Renal pelvis (tissue), 4 donors: ENCODE measurements around the gene SEZ6L. TPM values are rescaled to one million over a fixed set of nuclear protein-coding genes. Genes with fewer than 3 reads are reported as not detected.

ENCODE experiments used
- DNase-seq: peaks from one replicate; pipeline ENCODE4 v3.0.0-alpha.2; 2013
- polyA plus RNA-seq, 3 donors: library from polyadenylated mRNA; unstranded; fragments of 120-200 nt; gene quantifications; one replicate each; pipeline ENCODE4 v1.2.1, GENCODE V29; 2013; ENCODE audit not compliant: insufficient read length in 3 of 3

Gene SEZ6L
- polyA plus RNA-seq, 3 donors = 0.06 to 0.30 (median 0.26) TPM

DNA sequence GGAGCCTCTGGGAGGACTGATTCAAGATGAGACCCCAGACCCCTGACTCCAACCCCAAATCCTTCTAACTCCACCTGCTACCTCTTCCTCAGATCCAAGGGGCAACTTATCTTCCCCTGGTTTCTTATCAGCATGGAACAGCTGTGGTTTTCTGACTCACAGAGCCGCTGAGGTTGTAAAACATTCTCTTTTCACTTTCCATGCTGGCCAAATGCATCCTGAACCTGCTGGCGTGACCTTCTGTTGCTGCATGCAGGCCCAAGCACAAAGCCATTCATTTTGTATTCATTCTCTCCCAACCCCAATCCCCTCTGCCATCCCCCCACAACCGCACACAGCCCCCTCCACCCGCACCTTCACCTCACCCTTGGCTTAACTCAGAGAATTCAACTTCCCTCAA, 70.3 kb downstream of the SEZ6L start:
- no peak for DNase-seq

DNA sequence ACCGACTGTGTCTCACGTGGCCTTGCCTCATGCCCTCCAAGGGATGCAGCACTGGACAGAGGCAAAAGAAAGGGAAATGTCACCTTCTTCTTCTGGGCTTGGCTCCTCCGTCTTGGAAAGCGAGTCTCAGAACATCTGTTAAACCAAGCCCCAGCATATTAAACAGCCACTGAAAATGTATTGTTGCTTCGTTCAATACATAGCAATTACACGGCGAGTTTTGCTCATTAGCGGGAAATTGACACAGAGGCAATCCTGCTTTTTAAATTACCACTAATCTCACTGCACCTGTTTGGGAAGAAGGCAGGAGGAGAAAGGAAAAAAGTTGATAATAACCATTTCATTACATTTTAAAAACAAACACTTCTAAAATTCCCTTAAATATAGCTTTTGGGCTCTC, 72.1 kb downstream of the SEZ6L start:
- no peak for DNase-seq

GRCh38 chr22:26245001-26245400, 75.7 kb downstream of the SEZ6L start:
- DNase-seq = no peak

DNA sequence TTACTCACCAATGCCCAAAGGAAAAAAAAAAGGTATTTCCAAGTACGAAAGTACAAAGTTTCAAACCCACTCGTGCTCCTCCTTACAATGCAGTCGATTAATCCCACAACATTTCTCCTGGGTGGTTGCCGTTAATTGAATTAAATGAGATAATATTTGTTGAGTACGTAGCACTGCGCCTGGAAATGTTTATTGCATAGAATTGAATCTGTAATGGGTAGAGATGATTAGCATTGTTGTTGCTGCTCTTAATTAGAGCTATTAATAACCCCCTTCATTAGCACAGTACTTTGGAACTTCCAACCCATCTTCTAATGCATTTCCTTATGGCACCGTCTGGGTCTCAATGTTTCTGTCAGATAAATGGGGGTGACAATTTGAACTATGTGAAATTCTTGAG, 77.3 kb downstream of the SEZ6L start:
- no peak for DNase-seq

DNA sequence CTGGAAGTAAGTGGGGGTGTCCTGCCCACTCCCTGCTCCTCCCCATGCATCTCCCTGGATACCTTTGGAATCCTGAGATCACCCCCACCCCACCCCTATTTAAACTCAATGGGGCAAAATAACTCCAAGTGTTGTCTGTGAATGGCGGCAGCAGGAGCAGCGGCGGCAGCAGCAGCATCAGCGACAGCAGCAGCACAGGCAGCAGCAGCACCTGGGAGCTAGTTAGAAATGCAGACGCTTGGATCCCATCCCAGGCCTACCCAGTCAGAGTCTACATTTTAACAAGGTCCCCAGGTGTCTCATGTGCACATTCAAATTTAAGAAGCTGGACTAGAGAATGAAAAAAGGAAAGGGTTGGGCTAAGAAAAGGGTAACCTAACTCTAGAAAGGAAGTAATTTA, 82.6 kb downstream of the SEZ6L start:
- no peak for DNase-seq

- peak; percentile 36 for DNase-seq
Observed at GRCh38 chr22:26259510-26259909, 90.2 kb downstream of the SEZ6L start.

GRCh38 chr22:26264162-26264561, 94.9 kb downstream of the SEZ6L start:
- no peak for DNase-seq

DNA sequence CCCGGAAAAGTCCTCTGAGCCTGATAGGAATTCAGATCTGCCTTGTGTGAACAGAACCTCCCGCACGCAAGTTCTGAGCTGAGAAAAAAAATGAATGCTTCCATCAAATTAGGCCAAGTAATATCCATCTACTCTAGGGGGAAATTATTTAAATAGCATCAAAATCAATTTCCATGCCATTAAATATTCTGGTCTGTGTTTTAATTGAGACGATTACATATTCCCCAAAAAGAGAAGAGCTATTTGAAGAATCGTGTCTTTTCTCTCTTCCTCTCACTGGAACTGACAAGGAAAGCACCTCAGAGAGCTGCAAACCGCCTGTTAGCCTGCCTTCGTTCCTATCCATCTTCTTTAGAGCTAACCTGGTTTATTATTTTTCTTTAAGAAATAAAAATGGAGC, 96.0 kb downstream of the SEZ6L start:
- DNase-seq = no peak

GRCh38 chr22:26265909-26266308, 96.6 kb downstream of the SEZ6L start:
- no peak for DNase-seq

- no peak for DNase-seq
Observed at GRCh38 chr22:26267856-26268255, 98.6 kb downstream of the SEZ6L start.

- no peak for DNase-seq
Observed at GRCh38 chr22:26269572-26269971, 100.3 kb downstream of the SEZ6L start.

- DNase-seq = no peak
Observed at GRCh38 chr22:26271427-26271826, 102.2 kb downstream of the SEZ6L start.

DNA sequence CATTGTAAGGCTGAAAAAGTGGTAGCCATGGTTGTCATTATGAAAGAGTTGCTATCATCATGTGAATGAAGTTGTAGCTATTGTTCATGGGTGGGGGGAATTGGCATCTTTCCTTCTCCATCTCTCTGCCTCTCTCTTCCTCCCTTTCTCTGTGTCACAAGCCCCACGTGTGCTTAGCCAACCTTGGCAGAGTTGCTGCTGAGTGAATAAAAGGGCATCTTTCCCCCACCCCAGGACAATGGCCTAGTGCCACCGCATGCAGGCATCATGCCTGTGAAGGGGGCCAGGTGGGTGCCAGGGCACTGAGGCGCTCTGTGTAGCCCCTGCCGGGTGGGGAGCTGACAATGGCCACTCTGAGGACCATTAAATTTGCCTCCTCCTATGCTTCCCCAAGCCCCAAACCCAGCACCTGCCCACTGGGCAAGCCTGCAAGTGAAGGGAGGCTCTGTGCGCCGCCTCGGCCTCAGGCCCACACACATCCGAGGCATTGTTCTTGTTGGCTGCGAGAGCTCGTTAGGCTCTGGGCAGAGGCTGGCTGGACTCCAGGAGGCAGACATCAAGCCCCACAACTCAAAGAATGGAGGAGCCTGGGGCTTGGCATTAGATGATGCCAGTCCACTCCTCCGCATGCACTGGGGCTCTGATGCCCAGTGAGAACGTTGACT, 103.9 kb downstream of the SEZ6L start:
- no peak for DNase-seq

DNA sequence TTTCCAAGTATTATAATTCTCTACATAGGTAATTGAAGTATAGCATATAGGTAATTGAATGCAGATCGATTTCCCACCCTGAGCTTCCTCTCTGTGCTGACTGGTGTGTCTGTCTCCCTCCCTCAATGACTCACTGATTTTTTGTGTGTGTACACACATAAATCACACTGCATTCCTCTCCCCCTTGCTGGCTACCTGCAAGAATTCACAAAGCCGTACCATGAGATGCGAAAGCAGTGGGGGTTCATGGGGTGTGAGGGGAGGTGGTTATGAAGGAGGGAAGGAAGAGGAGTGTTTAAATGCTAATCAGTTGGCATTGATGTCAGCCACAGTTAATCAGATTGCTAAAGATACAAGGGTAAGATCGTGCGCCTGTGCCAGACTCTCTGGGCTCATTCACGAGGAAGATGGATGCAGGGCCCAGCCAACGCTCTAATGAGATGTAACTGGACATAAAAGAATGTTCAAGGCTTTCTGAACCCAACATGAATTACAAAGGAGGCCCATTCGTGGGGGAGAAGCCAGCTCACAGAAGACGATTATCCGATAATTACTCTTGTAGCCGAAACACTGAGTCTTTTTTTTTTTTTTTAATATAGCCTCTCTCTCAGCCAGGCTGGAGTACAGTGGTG, 107.4 kb downstream of the SEZ6L start:
- DNase-seq = no peak

DNA sequence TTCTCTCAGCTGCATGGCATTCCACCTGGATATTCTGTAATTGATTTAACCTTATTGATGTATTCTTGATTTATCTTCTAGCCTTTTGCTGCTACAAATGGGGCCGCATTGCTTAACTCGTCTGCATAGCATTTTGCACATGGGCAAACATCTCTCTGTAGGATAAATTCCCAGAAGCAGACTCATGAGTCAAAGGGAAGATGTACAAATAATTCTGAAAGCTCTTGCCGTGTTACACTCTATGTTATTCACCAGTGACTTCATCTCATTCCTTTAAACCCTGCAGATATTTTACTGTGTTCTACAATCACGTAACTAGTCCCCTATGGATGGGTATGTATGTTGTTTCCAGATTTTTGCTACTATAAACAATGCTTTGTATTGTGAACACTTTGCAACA, 112.7 kb downstream of the SEZ6L start:
- no peak for DNase-seq

- no peak for DNase-seq
Observed at GRCh38 chr22:26283330-26283729, 114.1 kb downstream of the SEZ6L start.

- DNase-seq = no peak
Observed at GRCh38 chr22:26285632-26286031, 116.4 kb downstream of the SEZ6L start.

DNA sequence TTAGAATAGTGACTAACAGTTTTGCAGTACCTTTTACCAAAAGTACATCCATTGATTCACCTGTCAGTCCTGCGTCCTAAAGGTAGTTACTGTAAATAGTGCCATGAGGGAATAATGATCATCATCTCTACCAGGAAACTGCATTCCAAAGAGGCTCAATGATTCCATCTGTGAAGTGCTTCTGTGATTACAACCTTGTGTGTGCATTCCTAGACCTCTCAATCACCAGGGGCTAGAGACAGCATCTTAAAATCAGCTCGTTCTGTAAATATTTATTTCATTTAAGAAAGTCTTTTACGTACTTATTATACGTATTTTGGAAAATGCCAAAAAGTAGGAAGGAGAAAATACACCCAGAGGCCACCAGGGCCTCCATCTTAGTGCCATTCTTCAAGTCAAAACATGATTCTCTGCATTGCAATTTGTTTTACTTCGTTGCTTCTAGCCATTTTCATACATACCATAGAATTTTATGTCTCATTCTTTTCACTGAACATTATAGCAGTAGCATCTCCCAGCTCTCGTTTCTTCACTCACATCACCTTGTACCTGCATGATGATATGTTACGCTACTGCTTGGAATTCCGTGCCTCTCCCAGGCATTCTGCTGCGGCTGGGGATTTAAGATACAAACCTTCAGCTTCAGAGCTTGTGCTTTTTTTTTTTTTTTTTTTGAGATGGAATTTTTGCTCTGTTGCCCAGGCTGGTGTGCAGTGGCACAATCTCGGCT, 117.0 kb downstream of the SEZ6L start:
- no peak for DNase-seq

DNA sequence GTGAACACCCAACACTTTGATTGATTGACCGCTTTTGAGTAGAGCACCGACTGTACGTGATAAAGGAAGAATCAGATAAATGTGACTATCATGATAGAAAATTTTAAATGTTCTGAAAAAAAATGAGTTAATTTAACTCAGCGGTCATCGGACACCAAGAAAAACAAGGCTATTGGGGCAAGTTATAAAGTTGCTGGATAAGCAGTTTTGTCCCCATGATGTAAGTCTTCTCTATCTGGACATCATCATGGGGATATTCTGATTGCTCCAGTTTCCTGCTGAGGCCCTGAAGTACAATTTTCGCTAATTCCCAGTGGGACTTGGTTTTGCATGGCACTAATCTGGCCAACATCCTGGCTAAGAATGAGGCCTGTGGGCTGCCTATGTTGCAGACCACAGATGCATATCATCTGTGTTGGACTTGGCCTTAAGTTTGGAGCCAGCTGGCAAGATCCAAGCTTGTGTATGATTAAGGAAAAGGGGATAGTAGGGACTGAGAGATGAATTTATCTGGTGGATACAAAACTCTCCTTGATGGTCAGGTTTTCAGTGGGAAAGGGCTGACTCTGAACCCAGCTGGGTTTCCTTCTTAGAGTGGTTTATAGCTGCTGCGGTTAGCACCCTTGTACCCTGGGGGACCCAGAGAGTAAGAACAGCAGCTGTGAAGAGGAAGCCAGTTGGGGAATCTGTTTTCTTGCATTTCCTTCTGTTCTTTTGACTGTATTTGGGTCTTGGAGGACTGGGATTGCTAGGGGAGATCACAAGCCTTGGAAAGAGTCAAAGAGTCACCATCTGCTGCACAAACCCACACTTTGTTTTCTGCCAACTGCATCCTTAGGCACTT, 118.3 kb downstream of the SEZ6L start:
- DNase-seq = no peak

DNA sequence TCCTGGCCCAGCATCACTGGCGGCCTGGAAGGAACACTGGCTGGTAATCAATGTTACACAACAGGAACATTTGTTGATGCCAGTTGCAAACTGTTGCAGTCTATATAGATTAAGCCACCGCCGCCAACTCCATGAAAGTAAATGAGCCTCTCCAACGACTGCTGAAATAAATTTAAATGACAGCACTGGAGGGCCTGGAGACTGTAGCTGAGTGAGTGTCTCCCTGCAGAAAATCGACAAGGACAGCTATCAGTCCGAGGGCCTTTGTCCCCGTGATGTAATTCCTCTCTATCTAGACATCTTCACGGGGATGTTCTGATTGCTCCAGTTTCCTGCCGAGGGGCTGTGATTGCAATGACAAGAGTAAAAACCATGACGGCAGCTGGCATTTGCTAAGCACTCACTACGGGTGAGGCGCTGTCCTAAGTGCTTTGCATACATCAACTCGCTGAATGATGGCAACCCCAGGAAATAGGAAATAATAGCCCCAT, 120.4 kb downstream of the SEZ6L start:
- no peak for DNase-seq

- no peak for DNase-seq
Observed at GRCh38 chr22:26291940-26292666, 122.8 kb downstream of the SEZ6L start.

DNA sequence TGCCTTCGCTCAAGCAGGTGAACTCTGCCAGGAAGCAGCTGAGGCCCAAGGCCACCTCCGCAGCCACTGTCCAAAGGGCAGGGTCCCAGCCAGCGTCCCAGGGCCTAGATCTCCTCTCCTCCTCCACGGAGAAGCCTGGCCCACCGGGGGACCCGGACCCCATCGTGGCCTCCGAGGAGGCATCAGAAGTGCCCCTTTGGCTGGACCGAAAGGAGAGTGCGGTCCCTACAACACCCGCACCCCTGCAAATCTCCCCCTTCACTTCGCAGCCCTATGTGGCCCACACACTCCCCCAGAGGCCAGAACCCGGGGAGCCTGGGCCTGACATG, 123.4 kb downstream of the SEZ6L start:
- DNase-seq = no peak
